Neural cell (in vitro differentiated cells): Measurements from ENCODE around the gene SUPT3H.

Experiments used
- CTCF ChIP-seq: fragments of 450-650 bp; IDR thresholded peaks from 2 replicates; pipeline ENCODE4 v1.5.1; 2014; ENCODE audit warnings: antibody characterized with exemption, mild to moderate bottlenecking, moderate library complexity; ENCODE audit not compliant: poor library complexity, severe bottlenecking
- EZH2 ChIP-seq: fragments of 200-600, 300-800 bp; shearing (Covaris generic), sonication (generic); IDR thresholded peaks from 2 replicates; pipeline ENCODE4 v1.6.1; 2014; ENCODE audit warnings: antibody characterized with exemption, low read length, borderline replicate concordance, mild to moderate bottlenecking; ENCODE audit not compliant: insufficient read depth, poor library complexity, severe bottlenecking

- TF ChIP-seq CTCF (no peak), EZH2 (no peak)
These were observed 353.1 kb downstream of the SUPT3H start for GRCh38 chr6:45024610-45025009.
